ENCODE measurements around the gene SPINT2.

DNA sequence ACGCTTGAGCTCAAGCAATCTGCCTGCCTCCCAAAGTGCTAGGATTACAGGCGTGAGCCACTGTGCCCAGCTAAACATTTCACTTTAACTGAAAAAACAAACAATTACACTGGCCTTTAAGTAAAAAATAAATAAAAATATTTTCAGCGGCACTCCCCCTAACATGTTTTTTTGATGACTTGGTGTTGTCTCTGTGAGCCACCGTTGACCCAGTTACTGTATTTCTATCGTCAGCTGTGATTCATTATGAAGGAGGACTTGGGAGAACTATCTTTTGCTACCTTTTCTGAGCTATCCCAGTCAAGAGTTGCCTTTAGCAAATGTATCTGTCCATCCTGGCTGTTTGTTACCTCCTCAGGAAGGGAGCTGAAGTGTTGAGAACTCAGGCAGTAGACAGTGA lies 21.2 kb downstream of the SPINT2 start:
- TF ChIP-seq, protein P1, sequence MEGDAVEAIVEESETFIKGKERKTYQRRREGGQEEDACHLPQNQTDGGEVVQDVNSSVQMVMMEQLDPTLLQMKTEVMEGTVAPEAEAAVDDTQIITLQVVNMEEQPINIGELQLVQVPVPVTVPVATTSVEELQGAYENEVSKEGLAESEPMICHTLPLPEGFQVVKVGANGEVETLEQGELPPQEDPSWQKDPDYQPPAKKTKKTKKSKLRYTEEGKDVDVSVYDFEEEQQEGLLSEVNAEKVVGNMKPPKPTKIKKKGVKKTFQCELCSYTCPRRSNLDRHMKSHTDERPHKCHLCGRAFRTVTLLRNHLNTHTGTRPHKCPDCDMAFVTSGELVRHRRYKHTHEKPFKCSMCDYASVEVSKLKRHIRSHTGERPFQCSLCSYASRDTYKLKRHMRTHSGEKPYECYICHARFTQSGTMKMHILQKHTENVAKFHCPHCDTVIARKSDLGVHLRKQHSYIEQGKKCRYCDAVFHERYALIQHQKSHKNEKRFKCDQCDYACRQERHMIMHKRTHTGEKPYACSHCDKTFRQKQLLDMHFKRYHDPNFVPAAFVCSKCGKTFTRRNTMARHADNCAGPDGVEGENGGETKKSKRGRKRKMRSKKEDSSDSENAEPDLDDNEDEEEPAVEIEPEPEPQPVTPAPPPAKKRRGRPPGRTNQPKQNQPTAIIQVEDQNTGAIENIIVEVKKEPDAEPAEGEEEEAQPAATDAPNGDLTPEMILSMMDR (IDR thresholded peaks at IDR 0.05), result no peak
- no peak for TF ChIP-seq POLR2A (IDR thresholded peaks at IDR 0.05)
